Superior temporal gyrus (tissue), 1 donor: ENCODE results near the gene VRK1.
"Not testable (repeated sequence)": the region's sequence is repeated elsewhere in the genome, so short reads cannot be mapped to it uniquely, and the experiment has no call there.

Experiments
- DNase-seq: peaks from one replicate; pipeline ENCODE4 v3.0.0-alpha.2; 2016; ENCODE audit errors: extremely low spot score

The VRK1 gene

DNA sequence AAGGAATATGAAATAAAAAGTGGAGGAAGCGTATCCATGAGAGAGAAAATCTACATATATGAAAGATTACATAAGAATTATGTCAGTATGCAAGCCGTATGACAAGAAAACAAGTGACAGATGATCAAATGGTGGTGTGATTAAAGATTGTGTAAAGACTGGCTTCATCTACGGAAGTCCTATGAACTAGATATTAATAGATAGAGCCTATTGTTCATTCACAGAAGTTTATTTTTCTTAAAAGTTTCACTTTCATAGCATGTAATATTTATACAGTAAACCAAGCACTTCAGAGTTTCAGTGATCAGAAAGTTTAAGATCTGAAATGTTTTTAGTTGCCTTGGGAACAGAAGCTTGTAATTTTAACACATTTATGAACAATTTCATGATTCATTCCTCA lies 84.5 kb downstream of the VRK1 start:
- no peak for DNase-seq

DNA sequence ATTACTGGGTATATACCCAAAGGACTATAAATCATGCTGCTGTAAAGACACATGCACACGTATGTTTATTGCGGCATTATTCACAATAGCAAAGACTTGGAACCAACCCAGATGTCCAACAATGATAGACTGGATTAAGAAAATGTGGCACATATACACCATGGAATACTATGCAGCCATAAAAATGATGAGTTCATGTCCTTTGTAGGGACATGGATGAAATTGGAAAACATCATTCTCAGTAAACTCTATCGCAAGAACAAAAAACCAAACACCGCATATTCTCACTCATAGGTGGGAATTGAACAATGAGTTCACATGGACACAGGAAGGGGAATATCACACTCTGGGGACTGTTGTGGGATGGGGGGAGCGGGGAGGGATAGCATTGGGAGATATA lies 86.8 kb downstream of the VRK1 start:
- DNase-seq = not testable (repeated sequence)

- DNase-seq = no peak
These were observed 91.0 kb downstream of the VRK1 start for GRCh38 chr14:96888158-96888557.

GRCh38 chr14:96888593-96888992 lies 91.4 kb downstream of the VRK1 start:
- no peak for DNase-seq

GRCh38 chr14:96889091-96889490 lies 91.9 kb downstream of the VRK1 start:
- no peak for DNase-seq

DNA sequence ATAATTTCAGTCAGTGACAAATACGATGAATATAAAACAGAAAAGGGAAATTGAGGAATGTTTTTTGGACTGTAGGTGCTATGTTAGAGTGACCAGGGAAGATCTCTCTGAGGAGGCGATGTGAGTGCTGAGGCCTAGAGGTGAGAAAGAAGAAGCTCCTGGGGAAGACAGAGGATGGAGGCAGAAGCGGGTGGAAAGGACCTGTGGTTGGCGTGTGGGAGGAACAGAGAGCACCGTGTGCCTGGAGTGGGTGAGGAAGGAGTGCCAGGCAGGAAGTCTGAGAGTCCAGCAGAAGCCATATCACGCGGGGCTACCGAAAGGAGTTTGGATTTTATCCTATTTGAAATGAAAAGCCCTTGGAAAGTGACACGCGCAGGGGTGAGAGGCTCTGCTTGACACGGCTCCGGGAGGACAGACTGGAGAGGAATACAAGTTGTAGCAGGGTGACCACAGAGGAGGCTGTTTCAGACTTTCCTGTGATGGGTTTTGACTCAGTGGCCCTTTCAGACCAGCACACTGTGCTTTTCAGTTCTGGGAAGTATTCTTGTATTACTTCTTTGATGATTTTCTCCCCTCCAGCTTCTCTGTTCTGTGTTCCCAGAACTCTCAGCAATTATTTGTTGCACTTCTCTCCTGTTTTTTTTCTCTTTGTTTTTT lies 96.9 kb downstream of the VRK1 start:
- no peak for DNase-seq

GRCh38 chr14:96894966-96895365 lies 97.8 kb downstream of the VRK1 start:
- DNase-seq = no peak

DNA sequence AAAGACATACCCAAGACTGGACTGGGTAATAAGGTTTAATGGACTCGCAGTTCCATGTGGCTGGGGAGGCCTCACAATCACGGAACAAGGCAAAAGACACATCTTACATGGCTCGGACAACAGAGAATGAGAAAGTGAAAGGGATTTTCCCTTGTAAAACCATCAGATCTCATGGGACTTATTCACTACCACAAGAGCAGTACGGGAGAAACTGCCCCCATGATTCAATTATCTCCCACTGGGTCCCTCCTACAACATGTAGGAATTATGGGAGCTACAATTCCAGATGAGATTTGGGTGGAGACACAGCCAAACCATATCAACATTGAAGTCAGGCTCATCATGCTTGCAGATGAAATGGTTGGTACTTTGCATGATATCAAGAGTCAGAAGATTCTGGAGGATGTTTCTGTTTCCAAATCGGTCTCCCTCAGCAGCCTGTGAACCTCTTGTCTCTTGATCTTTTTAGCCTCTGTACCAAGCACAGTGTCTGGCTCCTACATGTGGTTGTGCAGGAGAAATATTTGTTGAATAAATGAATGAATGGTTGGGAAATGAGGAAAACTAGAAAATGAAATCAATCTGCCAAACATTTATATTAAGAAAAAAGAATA lies 98.6 kb downstream of the VRK1 start:
- DNase-seq = no peak

DNA sequence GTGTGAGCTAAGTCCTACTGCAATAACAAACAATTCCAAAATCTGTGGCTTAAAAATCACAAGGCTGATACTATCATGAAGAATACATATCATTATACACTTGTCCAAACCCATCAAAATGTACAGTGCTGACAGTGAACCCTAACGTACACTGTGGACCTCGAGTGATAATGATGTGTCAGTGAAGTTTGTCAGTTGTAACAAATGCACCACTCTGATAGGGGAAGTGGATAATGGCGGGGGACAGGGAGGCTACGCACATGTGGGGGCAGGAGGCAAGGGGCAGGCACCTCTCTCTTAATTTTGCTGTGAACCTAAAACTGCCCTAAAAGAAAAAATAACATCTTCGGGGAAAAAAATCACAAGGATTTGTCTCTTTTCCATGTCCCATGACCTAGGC lies 100.0 kb downstream of the VRK1 start:
- no peak for DNase-seq

DNA sequence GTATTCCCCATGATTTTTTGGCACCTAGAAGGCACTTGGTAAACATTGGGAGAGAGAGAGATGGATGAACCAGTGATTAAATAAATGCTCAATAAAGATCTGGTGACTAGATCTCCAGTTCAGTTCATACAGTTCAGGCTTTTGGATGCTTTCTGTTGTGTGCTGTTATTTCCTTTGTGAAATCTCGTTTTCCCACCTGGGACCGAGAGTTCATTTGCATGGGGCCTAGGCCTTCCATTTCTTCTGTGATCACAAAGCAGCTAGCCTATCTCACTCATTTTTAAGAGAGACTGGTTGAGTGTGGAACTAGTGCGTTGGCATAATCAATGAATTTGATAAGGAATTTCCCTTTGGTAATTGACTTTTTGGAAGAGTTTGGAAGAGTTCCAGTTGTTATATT lies 104.0 kb downstream of the VRK1 start:
- DNase-seq = no peak

DNA sequence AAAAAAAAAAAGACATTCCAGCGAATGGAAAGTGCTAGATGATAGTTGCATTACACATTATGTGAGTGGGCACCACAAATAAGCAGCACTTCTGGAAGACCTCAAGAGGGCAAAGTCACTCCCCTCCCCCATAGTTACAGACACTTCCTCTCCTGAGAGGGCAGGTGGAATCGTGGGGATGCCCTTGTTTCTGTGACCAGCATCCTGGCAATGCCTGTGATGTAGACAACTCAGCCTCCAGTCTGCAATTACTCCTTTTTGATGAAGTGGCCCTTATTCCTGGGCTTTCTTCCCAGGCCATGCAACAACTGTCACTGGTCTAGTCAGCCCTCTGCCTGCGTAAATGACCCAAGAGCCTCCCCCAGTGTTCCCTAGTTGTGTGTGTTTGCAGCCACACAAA lies 104.8 kb downstream of the VRK1 start:
- DNase-seq = no peak

DNA sequence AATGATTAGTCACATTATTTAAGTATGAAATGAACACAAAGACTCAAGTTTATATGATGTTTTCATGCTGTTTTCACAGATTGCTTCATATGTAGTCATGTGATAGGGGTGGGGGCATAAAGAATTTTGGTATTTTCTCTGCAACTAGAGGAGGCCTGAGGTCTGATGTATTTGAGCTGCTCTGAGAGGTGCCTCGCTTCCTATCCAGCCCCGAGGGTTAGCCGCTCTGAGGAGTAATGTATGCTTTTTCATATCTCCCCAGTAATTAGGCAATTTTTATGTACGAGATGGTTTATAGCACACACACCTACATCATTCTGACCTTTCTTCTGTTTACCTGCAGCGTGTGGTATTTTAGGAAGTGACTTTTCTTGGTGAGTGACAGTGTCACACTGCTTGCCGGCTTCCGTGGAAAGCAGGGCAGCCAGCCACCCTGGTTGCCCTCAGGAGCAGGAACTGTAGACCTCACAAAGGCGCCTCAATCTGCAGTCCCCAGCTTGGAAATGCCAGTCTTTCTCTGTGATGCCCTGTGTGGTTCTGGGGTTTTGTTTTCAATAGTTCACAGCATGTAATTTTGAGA lies 106.4 kb downstream of the VRK1 start:
- DNase-seq = no peak

- DNase-seq = no peak
These were observed 107.0 kb downstream of the VRK1 start for GRCh38 chr14:96904201-96904600.

GRCh38 chr14:96905065-96905464 lies 107.9 kb downstream of the VRK1 start:
- no peak for DNase-seq

DNA sequence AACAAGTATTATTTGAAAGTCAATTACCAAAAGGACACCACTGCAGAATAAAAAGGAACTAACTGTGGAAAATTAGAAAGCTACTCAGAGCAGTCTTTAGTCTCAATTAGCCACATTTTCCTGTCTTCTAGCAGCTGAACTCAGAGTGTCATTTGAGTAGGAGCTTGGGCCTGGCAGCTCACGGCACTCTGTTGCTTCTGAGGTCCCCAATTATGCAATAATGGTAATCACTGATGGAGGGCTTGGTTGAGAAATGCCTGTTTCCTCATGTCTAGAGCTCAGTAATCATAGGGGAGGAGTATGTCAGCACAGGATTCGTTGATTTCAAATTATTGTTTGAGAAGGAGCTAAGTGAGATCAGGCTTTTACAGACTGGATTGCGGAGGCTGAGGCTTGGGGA lies 108.6 kb downstream of the VRK1 start:
- no peak for DNase-seq

- DNase-seq = no peak
These were observed 109.3 kb downstream of the VRK1 start for GRCh38 chr14:96906434-96906833.

GRCh38 chr14:96909841-96910364 lies 112.7 kb downstream of the VRK1 start:
- DNase-seq = no peak

- DNase-seq = no peak
These were observed 114.4 kb downstream of the VRK1 start for GRCh38 chr14:96911499-96912149.

GRCh38 chr14:96914571-96915128 lies 117.5 kb downstream of the VRK1 start:
- DNase-seq = no peak

DNA sequence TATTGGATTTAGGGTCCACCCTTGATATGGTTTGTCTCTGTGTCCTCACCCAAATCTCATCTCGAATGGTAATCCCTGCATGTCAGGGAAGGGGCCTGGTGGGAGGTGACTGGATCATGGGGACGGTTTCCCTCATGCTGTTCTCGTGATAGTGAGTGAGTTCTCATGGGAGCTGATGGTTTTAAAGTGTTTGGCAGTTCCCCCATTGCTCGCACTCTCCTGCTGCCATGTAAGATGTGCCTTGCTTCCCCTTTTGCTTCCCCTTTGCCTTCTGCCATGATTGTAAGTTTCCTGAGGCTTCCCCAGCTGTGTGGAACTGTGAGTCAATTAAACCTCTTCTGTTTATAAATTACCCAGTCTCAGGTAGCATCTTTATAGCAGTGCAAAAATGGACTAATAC lies 118.3 kb downstream of the VRK1 start:
- no peak for DNase-seq

GRCh38 chr14:96916751-96917150 lies 119.6 kb downstream of the VRK1 start:
- no peak for DNase-seq

GRCh38 chr14:96917442-96917963 lies 120.3 kb downstream of the VRK1 start:
- no peak for DNase-seq
